Stimulated activated CD8-positive, alpha-beta memory T cell treated with anti-CD3 and anti-CD28 coated beads, Interleukin-12 subunit alpha, Interleukin-12 subunit beta, amount 100 ng/mL, for 24 hours (primary cell): Measurements from ENCODE around the gene SIN3B.

Experiments
- DNase-seq: peaks from one replicate; pipeline ENCODE4 v3.0.0-alpha.2; 2020; ENCODE audit errors: extremely low read depth

Gene SIN3B

GRCh38 chr19:16825312-16826052, 3.7 kb upstream of the SIN3B start:
- DNase-seq = no peak

- DNase-seq = no peak
Measured at GRCh38 chr19:16829822-16830289, 658 bp downstream of the SIN3B start.

- no peak for DNase-seq
Measured at GRCh38 chr19:16830679-16831078, 1.5 kb downstream of the SIN3B start.

DNA sequence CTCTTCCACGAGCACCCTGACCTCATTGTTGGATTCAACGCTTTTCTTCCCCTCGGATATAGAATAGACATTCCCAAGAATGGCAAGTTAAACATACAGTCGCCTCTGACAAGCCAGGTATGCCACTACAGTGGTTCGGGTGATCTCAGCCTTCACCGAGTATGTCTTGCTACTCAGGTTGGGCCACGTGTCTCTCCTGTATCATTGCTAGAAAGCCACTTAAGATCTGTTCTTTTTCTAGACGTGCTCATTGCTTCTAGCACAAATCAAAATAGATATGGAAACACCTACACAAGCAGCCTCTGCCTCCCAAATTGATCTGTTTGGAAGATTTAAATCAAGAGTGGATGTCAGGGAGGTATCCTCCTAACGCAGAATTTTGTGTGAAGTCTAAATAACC, 2.3 kb downstream of the SIN3B start:
- no peak for DNase-seq

DNA sequence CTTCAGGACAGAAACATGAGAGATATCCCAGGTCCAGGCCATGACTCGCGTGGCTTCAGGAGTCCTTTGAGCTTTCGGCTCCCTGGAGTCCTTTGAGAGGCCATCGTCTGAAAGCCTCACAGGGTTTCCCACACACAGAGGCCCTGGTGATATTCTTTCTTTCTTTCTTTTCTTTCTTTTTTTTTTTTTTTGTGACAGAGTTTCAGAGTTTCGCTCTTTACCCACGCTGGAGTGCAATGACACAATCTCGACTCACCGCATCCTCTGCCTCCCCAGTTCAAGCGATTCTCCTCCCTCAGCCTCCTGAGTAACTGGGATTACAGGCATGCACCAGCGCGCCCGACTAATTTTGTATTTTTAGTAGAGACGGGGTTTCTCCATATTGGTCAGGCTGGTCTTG, 5.5 kb downstream of the SIN3B start:
- no peak for DNase-seq

- DNase-seq = no peak
Measured at GRCh38 chr19:16836115-16837034, 7.2 kb downstream of the SIN3B start.

DNA sequence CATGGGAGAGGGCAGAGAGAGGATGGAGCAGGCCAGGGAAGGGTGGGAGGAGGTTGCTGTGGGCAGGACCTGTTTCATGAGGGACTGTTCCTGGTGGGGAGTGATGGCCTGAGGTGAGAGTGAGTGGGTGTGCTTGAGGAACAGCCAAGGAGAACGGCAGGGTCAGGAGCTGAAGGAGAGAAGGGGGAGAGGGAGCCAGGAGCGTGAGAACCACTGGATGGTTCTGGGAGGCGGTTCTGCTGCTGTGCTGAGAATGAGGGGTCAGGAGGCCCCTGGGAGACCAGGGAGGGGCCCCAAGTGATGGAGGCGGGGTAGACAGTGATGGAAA, 7.8 kb downstream of the SIN3B start:
- no peak for DNase-seq

- DNase-seq = no peak
Measured at GRCh38 chr19:16841391-16841926, 12.3 kb downstream of the SIN3B start.

GRCh38 chr19:16846901-16847300, 17.7 kb downstream of the SIN3B start:
- DNase-seq = no peak

DNA sequence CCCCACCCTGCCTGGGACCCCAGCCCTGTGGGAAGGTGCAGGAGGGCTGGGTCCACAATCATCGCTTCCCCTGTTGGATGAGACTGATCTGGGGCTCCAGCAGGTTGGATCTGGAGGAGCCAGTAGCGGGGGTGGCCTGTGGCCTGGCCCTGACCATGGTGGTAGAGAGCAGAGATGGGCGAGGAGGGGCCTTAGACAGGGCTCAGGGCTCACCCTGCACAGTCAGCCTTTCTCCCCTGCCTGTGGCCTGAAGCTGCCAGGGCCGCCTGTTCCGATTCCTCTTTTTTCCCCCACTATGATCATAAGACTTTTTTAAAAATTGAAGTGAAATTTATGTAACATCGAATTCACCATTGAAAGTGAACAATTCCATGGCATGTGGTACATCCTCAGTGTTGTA, 18.2 kb downstream of the SIN3B start:
- DNase-seq = no peak

DNA sequence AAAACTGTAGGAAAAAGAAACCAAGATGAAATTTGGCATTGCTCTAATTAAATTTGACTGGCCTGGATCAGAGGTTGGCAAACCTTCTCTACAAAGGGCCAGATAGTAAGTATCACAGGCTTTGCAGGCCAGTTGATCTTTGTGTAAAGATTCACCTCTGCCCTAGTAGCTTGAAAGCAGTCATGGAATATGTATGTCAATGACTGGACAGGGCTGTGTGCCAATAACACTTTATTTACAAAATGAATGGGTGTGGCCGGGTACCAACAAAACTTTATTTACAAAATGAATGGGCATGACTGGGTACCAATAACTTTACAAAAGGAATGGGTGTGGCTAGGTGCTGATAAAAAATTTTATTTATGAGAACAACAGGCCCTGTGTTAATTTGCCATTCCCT, 20.0 kb downstream of the SIN3B start:
- no peak for DNase-seq

DNA sequence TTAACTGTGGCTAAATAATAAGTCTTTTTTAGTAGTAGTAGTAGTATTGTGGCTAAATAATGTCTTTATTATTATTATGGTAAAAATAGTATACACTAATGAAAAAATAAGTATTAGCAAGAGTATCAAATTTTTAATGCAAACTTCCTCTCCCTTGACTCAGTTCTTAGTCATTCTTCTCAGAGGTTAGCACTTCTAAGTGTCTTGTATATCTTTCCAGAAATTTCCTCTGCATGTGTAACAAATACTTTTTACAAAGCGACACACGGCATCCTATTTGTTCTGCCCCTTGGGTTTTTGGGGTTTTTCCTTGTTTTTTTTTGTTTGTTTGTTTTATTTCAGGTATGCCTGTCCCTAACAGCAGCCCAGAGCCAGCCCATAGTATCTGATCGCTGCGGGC, 20.9 kb downstream of the SIN3B start:
- no peak for DNase-seq

DNA sequence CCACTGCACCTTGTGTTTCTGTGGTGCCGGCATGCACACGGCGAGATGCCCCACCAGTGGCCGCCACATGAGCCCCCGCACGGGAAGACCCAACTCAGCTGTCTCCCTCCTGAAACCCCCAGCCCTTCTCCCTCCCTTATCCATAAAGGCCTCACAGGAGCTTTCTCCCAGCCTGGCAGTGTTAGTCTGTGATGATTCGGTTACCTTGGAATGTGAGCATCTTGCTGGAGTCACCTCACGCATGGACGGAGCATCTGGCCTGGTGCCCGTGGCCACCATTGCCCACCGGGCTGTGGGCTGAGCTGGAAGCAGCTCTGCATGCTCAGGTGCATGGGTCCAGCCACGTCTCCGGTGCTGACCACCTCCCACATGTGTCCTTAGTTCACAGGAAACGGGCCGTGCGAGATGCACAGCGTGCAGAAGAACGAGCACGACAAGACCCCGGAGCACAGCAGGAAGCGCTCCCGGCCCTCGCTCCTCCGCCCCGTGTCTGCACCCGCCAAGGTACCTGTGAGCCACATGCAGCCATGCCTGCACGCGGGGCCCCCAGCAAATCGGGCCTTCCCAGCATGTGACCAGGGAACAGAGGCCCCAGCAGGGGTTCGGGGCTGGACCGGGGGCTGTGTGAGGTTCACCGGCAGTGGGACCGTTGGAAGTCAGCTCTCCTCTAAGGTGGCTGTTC, 22.0 kb downstream of the SIN3B start:
- no peak for DNase-seq

DNA sequence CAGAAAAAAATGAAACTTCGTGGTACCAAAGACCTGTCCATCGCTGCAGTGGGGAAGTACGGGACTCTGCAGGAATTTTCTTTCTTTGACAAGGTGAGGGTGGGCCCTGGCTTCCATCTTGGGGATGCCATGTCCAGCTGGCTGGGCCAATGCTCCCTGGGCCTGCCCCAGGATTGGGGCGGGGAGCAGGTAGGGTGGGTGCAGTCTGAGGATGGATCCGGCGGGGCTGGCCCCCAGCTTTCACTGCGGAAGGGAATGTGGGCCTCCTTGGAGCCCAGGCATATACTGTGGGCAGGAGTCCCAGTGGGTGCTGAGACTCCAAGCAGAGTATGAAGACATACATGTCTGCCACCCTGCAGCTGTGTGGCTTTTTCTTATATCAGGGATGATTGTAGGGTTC, 23.9 kb downstream of the SIN3B start:
- DNase-seq = no peak

DNA sequence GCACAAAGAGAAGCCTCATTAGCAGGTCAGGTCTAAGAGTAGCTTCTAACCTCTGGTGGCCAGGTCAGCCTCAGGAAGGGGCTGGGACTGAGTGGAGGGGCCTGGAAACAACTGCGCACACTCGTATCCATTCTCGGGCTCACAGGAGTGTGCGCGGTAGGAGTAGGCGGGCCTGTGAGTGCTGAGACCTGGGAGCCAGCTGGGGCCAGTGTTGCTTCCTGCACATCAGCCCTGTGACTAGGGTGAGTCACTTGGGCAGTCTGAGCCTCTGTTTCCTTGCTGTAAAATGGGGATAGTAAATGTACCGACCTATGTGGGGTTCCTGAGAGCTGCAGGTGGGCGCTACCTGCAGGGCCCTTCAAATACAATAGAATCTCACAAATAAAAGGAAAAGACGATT, 26.9 kb downstream of the SIN3B start:
- DNase-seq = no peak

DNA sequence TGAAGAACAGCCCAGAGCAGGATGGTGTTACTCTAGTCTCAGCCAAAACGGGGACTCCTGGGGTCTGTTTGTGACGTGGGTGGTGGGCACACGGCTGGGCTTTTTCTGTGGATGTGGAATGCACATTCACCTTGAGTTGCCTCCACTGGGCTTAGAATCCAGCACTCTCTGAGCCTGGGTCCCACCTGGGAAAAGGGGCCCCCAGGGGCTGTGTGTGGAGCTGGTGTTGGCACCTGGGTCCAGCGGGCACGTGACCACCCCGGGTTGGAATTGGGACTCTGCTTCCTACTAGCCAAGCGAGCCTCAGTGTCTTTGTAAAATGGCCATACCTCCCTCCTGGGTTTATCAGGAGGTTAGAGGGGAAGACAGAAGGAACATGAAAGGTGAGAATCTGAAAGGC, 30.4 kb downstream of the SIN3B start:
- DNase-seq = no peak

DNA sequence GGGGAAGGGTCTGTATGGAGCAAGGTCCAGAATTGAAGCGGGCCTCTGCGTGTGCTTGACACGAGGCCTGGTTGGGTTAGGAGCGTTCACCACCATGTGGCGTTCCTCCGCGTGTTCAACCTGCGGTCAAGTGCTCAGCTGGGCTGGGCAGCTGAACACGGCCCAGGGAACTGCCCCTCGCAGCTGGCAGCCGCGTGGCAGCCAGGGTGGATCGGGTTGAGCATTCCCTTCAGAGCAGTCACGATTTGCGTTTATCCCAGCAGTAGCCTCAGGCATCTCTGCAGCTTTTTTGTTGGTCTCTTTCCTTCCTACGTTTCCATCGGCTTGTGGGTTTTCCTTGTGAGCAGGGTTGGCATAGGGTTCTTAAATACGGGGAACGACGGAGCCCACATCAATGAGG, 30.9 kb downstream of the SIN3B start:
- DNase-seq = no peak

DNA sequence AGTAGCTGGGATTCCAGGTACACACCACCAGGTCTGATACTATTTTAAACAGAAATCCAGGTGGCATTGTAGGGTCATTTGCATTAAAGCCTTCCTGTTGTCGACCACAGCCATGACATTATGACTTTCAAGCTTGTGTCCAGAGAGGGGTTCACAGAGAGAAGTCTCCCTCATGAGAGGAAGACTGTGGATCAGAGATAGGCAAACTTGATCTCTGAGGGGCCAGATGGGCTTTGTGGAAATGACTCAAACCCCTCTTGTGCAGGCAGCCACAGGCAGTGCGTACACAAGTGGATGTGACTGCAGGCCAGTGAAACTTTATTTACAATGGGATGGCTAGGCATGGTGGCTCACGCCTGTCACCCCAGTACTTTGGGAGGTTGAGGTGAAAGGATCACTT, 31.8 kb downstream of the SIN3B start:
- DNase-seq = no peak

- no peak for DNase-seq
Measured at GRCh38 chr19:16861834-16862233, 32.6 kb downstream of the SIN3B start.

GRCh38 chr19:16862826-16863415, 33.7 kb downstream of the SIN3B start:
- no peak for DNase-seq

GRCh38 chr19:16867211-16867610, 38.0 kb downstream of the SIN3B start:
- DNase-seq = no peak
